ENCODE measurements around the gene FLVCR1. TPM values are rescaled to one million over a fixed set of nuclear protein-coding genes. Genes with fewer than 3 reads are reported as not detected.

The FLVCR1 gene
- polyA plus RNA-seq, 4 donors, result 4.4 to 30.1 (median 14.1) TPM

DNA sequence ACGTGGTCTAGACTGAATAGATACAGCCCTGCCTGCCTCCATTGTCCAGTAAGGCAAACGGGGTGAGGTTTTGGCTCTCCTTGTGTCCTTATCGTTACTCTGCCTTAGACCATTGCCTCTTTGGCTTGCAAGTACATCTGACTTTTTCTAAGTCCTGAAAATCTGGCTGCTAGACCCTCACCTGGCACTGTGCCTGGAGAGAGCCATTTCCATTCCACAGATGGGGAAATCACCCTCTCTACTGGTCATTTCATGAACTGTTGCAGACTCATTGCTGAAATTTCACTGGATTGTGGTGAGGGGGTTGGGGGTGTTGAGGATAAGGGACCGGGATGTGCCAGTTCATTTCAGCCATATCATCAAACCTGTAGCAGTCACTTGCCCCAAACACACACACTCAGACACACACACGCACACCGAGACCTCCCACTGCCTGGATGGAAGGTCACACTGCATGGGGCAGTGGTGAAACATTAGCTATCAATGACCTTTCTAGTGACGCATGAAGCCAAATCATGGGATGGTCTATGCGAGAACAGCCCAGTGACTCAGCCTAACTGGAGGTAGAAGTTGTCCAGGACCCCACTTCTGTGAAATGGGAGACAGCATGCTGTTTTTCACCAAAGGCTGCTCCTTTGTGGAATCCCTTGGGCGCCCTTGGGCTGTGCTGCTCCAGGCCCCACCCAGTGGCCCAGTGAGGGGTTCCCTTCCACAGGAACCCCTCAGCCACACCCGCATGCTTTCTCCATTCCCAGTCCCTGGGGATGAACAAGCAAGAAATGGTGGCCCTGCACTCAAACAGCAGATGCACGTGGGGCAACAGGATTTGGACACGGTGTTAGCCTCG lies 57.4 kb downstream of the FLVCR1 start:
- H3K4me1 ChIP-seq (ENCODE audit: control insufficient read depth in 3 of 3, insufficient read depth in 2 of 3, low read depth in 1 of 3, low read length in 2 of 3), result peaks cover 0 to 7% (median 0%) of the 10 kb centered on the region in 3 donors
- WGBS, 3 donors, result 70 to 77% (median 75%) methylated on average over 13 of the region's 13 CpGs
- H3K36me3 ChIP-seq (ENCODE audit: control insufficient read depth in 3 of 3, insufficient read depth in 2 of 3, low read depth in 1 of 3, low read length in 3 of 3), result no peaks in the 10 kb centered on the region
- DNase-seq (peak in 1 of 2 donors; percentile 40), FAIRE-seq (no peak)
- no peak overlapping the region for H3K4me3 ChIP-seq (ENCODE audit: low read depth in 1 of 3, low read length in 3 of 3)
- H3K27ac ChIP-seq (ENCODE audit: low read depth in 1 of 3, low read length in 2 of 3), result no peak overlapping the region
- no peaks in the 10 kb centered on the region for H3K9me3 ChIP-seq (ENCODE audit: control insufficient read depth in 2 of 2, insufficient read depth in 1 of 2, low read depth in 1 of 2, low read length in 1 of 2)
- no peaks in the 10 kb centered on the region for H3K27me3 ChIP-seq (ENCODE audit: control insufficient read depth in 3 of 3, insufficient read depth in 3 of 3, low read length in 3 of 3)

DNA sequence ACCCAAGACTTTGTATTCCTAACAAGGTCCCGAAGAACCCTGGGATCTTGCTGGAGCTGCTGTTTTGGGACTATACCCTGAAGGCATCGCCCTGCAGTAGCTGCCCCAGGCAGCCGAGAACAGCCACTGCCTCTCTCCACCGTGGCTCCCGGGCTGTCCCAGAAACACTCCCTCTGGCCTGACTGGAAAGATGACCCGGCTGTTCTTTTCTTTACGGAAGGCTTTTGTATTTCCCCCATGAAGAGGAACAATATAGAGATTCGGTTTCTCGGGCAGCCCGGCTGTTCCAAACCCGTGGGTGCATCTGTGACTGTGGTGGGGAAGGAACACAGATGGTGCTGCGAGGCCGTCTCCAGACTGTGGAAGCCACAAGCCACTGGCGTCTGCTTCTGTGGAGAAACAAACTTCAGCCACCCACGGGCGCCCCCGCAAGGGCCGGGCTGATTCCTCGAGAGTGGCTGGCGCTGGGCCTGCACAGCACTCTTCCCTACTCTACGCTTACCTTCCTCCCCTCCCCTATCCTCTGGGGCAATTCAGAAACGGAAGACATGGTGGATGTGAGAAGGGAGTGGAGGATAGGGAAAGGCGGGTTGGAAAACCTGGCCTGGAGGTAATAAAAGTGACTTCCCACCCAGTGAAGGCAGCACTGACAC lies 58.5 kb downstream of the FLVCR1 start:
- Histone ChIP-seq H3K4me1 (ENCODE audit: control insufficient read depth in 3 of 3, insufficient read depth in 2 of 3, low read depth in 1 of 3, low read length in 2 of 3) (peaks cover 0 to 7% (median 0%) of the 10 kb centered on the region in 3 donors), H3K4me3 (ENCODE audit: low read depth in 1 of 3, low read length in 3 of 3) (no peak overlapping the region), H3K36me3 (ENCODE audit: control insufficient read depth in 3 of 3, insufficient read depth in 2 of 3, low read depth in 1 of 3, low read length in 3 of 3) (no peaks in the 10 kb centered on the region), H3K27ac (ENCODE audit: low read depth in 1 of 3, low read length in 2 of 3) (no peak overlapping the region), H3K9me3 (ENCODE audit: control insufficient read depth in 2 of 2, insufficient read depth in 1 of 2, low read depth in 1 of 2, low read length in 1 of 2) (no peaks in the 10 kb centered on the region), H3K27me3 (ENCODE audit: control insufficient read depth in 3 of 3, insufficient read depth in 3 of 3, low read length in 3 of 3) (no peaks in the 10 kb centered on the region)
- DNase-seq (peak; percentile 35 to 49), FAIRE-seq (no peak)
- WGBS, 3 donors, result 31 to 44% (median 37%) methylated on average over 23 of the region's 23 CpGs

DNA sequence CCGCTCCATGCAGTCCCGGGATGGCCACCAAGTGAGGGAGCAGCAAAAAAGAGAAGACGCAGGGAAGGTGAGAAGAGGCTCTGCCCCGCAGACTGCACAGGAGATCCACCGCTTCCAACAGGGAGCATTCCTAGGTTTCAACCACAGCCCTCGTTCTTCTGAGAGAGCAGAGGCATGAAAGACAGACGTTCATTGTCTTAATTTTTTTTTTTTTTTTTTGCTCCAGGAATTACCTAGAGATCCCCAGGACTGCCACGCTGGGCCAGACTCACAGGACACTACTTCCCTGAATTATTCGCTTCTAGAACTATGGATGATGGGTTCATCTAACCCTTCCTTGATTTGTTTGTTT lies 59.0 kb downstream of the FLVCR1 start:
- Histone ChIP-seq H3K9me3 (ENCODE audit: control insufficient read depth in 2 of 2, insufficient read depth in 1 of 2, low read depth in 1 of 2, low read length in 1 of 2) (no peaks in the 10 kb centered on the region), H3K27me3 (ENCODE audit: control insufficient read depth in 3 of 3, insufficient read depth in 3 of 3, low read length in 3 of 3) (no peaks in the 10 kb centered on the region), H3K27ac (ENCODE audit: low read depth in 1 of 3, low read length in 2 of 3) (no peak overlapping the region), H3K36me3 (ENCODE audit: control insufficient read depth in 3 of 3, insufficient read depth in 2 of 3, low read depth in 1 of 3, low read length in 3 of 3) (no peaks in the 10 kb centered on the region), H3K4me3 (ENCODE audit: low read depth in 1 of 3, low read length in 3 of 3) (no peak overlapping the region), H3K4me1 (ENCODE audit: control insufficient read depth in 3 of 3, insufficient read depth in 2 of 3, low read depth in 1 of 3, low read length in 2 of 3) (peaks cover 0 to 7% (median 0%) of the 10 kb centered on the region in 3 donors)
- DNase-seq (no peak), FAIRE-seq (no peak)
- WGBS, 3 donors, result 57 to 73% (median 68%) methylated on average over 9 of the region's 9 CpGs

DNA sequence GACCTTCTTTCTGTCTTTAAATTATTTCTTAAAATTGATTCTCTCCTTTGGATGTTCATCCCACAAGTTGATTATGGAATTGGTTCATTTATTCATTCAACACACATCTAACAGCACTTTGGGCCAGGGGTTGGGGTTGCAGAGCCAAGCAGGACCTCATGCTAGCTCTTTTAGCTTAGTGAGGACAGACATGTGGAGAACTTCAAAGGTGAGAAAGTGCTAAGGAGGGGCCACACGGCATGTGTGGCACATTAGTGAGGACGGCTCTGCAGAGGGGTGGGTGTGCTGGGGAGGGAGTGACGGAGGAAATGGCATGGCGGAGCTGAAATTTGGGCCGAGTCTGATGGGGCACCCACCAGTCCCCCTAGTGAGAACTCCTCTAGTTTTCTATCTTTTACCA lies 59.8 kb downstream of the FLVCR1 start:
- no peaks in the 10 kb centered on the region for H3K9me3 ChIP-seq (ENCODE audit: control insufficient read depth in 2 of 2, insufficient read depth in 1 of 2, low read depth in 1 of 2, low read length in 1 of 2)
- H3K4me3 ChIP-seq (ENCODE audit: low read depth in 1 of 3, low read length in 3 of 3), result no peak overlapping the region
- H3K27me3 ChIP-seq (ENCODE audit: control insufficient read depth in 3 of 3, insufficient read depth in 3 of 3, low read length in 3 of 3), result no peaks in the 10 kb centered on the region
- FAIRE-seq (no peak), DNase-seq (no peak)
- 80 to 87% (median 85%) methylated on average over 5 of the region's 5 CpGs for WGBS, 3 donors
- H3K27ac ChIP-seq (ENCODE audit: low read depth in 1 of 3, low read length in 2 of 3), result no peak overlapping the region
- peaks cover 0 to 7% (median 0%) of the 10 kb centered on the region in 3 donors for H3K4me1 ChIP-seq (ENCODE audit: control insufficient read depth in 3 of 3, insufficient read depth in 2 of 3, low read depth in 1 of 3, low read length in 2 of 3)
- no peaks in the 10 kb centered on the region for H3K36me3 ChIP-seq (ENCODE audit: control insufficient read depth in 3 of 3, insufficient read depth in 2 of 3, low read depth in 1 of 3, low read length in 3 of 3)

DNA sequence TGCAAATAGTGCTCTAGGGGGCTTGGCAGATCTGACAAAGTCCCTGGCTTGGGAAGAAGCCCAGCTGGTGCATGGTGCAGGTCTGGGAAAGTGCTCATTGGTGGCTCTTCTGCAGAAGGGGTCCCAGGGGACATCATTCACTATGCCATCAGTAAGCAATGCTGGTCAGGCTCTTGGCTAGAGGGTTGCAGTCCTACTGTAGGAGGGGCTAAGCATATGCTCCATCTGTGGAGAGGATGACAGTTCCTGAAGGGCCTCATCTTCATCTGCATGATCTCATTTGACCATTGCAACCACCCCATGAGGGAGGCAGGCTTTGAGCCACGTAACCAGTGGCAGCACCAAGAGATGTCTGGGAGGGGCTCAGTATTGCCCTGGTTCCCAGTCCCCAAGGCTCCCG lies 60.7 kb downstream of the FLVCR1 start:
- DNase-seq (no peak), FAIRE-seq (no peak)
- 57 to 83% (median 60%) methylated on average over 2 of the region's 2 CpGs for WGBS, 3 donors
- H3K4me3 ChIP-seq (ENCODE audit: low read depth in 1 of 3, low read length in 3 of 3), result no peak overlapping the region
- H3K27ac ChIP-seq (ENCODE audit: low read depth in 1 of 3, low read length in 2 of 3), result no peak overlapping the region
- peaks cover 0 to 7% (median 0%) of the 10 kb centered on the region in 3 donors for H3K4me1 ChIP-seq (ENCODE audit: control insufficient read depth in 3 of 3, insufficient read depth in 2 of 3, low read depth in 1 of 3, low read length in 2 of 3)
- no peaks in the 10 kb centered on the region for H3K27me3 ChIP-seq (ENCODE audit: control insufficient read depth in 3 of 3, insufficient read depth in 3 of 3, low read length in 3 of 3)
- H3K36me3 ChIP-seq (ENCODE audit: control insufficient read depth in 3 of 3, insufficient read depth in 2 of 3, low read depth in 1 of 3, low read length in 3 of 3), result no peaks in the 10 kb centered on the region
- no peaks in the 10 kb centered on the region for H3K9me3 ChIP-seq (ENCODE audit: control insufficient read depth in 2 of 2, insufficient read depth in 1 of 2, low read depth in 1 of 2, low read length in 1 of 2)

DNA sequence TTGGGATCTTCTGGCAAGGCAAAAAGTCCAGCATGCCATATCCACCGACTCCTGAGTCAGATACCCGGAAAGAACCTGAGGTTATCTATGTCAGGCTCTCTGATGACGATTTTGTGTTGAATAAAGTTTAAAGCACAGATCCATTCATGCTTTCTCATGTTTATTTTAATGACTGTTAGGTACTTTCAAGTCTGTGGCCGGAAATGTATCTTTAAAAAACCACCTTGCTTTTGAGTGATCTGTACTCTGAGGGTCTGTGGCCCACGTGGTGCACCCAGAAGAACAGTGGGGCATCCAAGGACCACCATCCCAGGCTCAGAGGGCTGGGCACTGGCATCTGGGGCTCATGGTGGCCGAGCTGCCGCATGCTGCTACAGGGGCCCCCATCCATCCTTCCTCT lies 62.2 kb downstream of the FLVCR1 start:
- FAIRE-seq (no peak), DNase-seq (no peak)
- no peaks in the 10 kb centered on the region for H3K27me3 ChIP-seq (ENCODE audit: control insufficient read depth in 3 of 3, insufficient read depth in 3 of 3, low read length in 3 of 3)
- peaks cover 0 to 7% (median 0%) of the 10 kb centered on the region in 3 donors for H3K4me1 ChIP-seq (ENCODE audit: control insufficient read depth in 3 of 3, insufficient read depth in 2 of 3, low read depth in 1 of 3, low read length in 2 of 3)
- no peaks in the 10 kb centered on the region for H3K36me3 ChIP-seq (ENCODE audit: control insufficient read depth in 3 of 3, insufficient read depth in 2 of 3, low read depth in 1 of 3, low read length in 3 of 3)
- WGBS, 3 donors, result 64 to 78% (median 75%) methylated on average over 7 of the region's 7 CpGs
- no peaks in the 10 kb centered on the region for H3K9me3 ChIP-seq (ENCODE audit: control insufficient read depth in 2 of 2, insufficient read depth in 1 of 2, low read depth in 1 of 2, low read length in 1 of 2)
- no peak overlapping the region for H3K27ac ChIP-seq (ENCODE audit: low read depth in 1 of 3, low read length in 2 of 3)
- H3K4me3 ChIP-seq (ENCODE audit: low read depth in 1 of 3, low read length in 3 of 3), result no peak overlapping the region

DNA sequence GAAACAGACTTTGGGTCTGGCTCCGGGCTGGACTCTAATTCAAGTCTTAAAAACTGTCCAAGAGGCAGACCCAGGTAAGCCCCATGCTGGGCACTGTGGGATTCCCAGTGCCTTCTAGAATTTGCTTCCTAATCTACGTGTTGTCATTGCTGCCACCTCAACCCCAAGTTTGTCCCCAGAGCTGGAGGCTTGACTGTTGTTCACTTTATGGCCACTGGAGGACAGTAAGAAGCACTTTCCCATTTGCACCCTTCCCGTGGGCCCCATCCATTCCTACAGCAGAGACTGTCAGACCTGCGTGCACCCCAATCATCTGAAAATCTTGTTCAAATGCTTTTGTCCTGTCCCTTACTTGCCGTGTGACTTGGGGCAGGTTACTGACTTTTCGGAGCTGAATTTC lies 62.8 kb downstream of the FLVCR1 start:
- H3K4me3 ChIP-seq (ENCODE audit: low read depth in 1 of 3, low read length in 3 of 3), result no peak overlapping the region

DNA sequence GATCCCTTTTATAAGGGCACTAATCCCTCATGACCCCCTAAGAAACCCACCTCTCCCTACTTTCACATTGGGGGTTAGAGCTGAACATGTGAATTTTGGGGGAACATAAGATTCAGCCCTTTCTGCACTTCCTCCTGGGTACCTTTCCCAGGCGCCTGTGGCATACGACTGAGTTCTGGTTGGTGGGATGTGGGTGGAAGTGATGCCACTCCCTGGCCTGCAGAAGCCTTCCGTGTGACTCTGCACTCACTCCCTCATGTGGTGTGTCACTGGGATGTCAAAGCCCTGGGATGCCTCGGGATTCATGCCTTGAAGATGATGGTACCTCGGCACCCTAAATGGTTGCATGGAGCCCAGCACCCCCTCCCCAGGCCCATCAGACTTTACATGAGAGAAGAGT lies 63.9 kb downstream of the FLVCR1 start:
- Histone ChIP-seq H3K27me3 (ENCODE audit: control insufficient read depth in 3 of 3, insufficient read depth in 3 of 3, low read length in 3 of 3) (no peaks in the 10 kb centered on the region), H3K4me1 (ENCODE audit: control insufficient read depth in 3 of 3, insufficient read depth in 2 of 3, low read depth in 1 of 3, low read length in 2 of 3) (peaks cover 0 to 2% (median 0%) of the 10 kb centered on the region in 3 donors), H3K9me3 (ENCODE audit: control insufficient read depth in 2 of 2, insufficient read depth in 1 of 2, low read depth in 1 of 2, low read length in 1 of 2) (no peaks in the 10 kb centered on the region), H3K27ac (ENCODE audit: low read depth in 1 of 3, low read length in 2 of 3) (no peak overlapping the region), H3K36me3 (ENCODE audit: control insufficient read depth in 3 of 3, insufficient read depth in 2 of 3, low read depth in 1 of 3, low read length in 3 of 3) (no peaks in the 10 kb centered on the region), H3K4me3 (ENCODE audit: low read depth in 1 of 3, low read length in 3 of 3) (no peak overlapping the region)
- no peak for DNase-seq
- FAIRE-seq, result no peak
- WGBS, 3 donors, result 70 to 83% (median 76%) methylated on average over 5 of the region's 5 CpGs

More for the DNA sequence above, 62.8 kb downstream of the FLVCR1 start:
- H3K4me1 ChIP-seq (ENCODE audit: control insufficient read depth in 3 of 3, insufficient read depth in 2 of 3, low read depth in 1 of 3, low read length in 2 of 3), result peaks cover 0 to 7% (median 0%) of the 10 kb centered on the region in 3 donors
- no peak for DNase-seq
- no peak overlapping the region for H3K27ac ChIP-seq (ENCODE audit: low read depth in 1 of 3, low read length in 2 of 3)
- FAIRE-seq, result no peak
- 57 to 69% (median 58%) methylated on average over 6 of the region's 6 CpGs for WGBS, 3 donors
- H3K27me3 ChIP-seq (ENCODE audit: control insufficient read depth in 3 of 3, insufficient read depth in 3 of 3, low read length in 3 of 3), result no peaks in the 10 kb centered on the region
- H3K36me3 ChIP-seq (ENCODE audit: control insufficient read depth in 3 of 3, insufficient read depth in 2 of 3, low read depth in 1 of 3, low read length in 3 of 3), result no peaks in the 10 kb centered on the region
- no peaks in the 10 kb centered on the region for H3K9me3 ChIP-seq (ENCODE audit: control insufficient read depth in 2 of 2, insufficient read depth in 1 of 2, low read depth in 1 of 2, low read length in 1 of 2)
